ENCODE data around the gene NDEL1. TPM values are rescaled to one million over a fixed set of nuclear protein-coding genes. Genes with fewer than 3 reads are reported as not detected.
"Not testable (repeated sequence)": the region's sequence is repeated elsewhere in the genome, so short reads cannot be mapped to it uniquely, and the experiment has no call there.

The NDEL1 gene
- total RNA-seq, 6 experiments from 2014 or later: 22.2 to 34.9 (median 28.4) TPM

DNA sequence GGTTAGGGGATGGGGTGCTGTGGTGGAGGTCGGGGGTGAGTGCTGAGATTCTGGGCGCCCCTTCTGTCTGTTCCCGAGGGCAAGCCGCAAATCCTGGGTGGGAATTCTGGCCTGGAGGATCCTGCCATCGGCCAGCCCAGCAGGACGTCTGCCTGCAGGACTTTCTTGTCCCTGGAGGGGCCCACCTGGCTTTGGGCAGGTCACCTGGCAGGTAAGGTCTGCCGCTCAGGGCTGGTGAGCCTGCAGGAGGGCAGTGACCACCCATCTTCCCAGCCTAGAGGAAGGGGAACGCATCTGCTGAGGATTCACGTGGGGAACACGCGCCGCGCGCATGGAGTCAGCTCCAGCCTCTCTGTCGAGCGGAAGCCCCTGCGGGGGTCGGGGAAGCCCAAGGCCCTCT lies 43.4 kb upstream of the NDEL1 start:
- 76% methylated on average over 6 of the region's 18 CpGs for WGBS (ENCODE audit: insufficient coverage, low coverage, low lambda C conversion rate, missing lambda C conversion rate)
- intact Hi-C loops (cut with DNase I): loop anchor here in 1 of 2 donors (10.0 kb wide), 1 partner anchor 363 kb away; the partner anchor contains the start of gene SPDYE4
- Histone ChIP-seq H3K4me3 (no peak overlapping the region), H3K27me3 (no peaks in the 10 kb centered on the region), H3K4me1 (no peaks in the 10 kb centered on the region), H3K27ac (no peak overlapping the region), H3K36me3 (no peaks in the 10 kb centered on the region), H3K9me3 (no peaks in the 10 kb centered on the region)
- no peak for DNase-seq
- TF ChIP-seq, protein P1, sequence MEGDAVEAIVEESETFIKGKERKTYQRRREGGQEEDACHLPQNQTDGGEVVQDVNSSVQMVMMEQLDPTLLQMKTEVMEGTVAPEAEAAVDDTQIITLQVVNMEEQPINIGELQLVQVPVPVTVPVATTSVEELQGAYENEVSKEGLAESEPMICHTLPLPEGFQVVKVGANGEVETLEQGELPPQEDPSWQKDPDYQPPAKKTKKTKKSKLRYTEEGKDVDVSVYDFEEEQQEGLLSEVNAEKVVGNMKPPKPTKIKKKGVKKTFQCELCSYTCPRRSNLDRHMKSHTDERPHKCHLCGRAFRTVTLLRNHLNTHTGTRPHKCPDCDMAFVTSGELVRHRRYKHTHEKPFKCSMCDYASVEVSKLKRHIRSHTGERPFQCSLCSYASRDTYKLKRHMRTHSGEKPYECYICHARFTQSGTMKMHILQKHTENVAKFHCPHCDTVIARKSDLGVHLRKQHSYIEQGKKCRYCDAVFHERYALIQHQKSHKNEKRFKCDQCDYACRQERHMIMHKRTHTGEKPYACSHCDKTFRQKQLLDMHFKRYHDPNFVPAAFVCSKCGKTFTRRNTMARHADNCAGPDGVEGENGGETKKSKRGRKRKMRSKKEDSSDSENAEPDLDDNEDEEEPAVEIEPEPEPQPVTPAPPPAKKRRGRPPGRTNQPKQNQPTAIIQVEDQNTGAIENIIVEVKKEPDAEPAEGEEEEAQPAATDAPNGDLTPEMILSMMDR (IDR thresholded peaks at IDR 0.05): no peak
- no peak for TF ChIP-seq POLR2A (IDR thresholded peaks at IDR 0.05)
- no peak for ATAC-seq

DNA sequence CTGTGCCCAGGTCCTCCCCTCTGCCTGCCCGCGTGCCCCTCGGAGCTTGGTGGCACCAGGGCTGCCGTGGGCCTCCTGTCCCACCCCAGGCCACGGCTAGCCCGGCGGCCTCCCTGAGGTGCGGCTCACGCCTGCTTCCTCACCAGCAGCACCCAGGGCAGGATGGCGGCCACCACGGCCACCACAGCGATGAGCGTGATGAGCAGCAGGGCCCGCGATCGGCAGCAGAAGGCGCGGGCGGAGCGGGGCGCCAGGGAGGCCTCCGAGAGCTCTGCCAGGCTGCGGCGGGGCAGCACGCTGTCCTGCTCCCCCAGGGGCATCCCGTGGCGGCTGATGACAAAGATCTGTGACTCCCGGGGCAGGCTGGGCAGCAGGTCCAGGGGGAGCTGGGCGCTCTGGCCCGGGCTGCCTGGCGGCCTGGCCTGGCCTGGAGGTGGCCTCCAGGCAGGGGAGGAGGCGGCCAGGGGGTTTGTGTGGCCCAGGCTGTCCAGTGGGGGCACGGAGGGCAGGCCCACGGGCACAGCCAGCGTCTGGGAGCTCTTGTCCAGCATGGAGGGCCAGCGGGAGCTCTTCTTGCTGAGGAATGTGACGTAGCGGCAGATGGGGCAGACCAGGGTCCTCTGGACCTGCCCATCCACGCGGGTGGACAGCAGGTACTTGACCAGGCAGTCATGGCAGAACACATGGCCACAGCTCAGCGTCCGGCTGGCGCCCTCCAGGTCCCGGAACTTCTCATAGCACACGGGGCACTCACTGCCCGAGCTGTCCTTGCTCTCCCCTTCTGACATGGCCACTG lies 42.8 kb upstream of the NDEL1 start:
- H3K27me3 ChIP-seq: no peaks in the 10 kb centered on the region
- no peaks in the 10 kb centered on the region for H3K36me3 ChIP-seq
- no peak for TF ChIP-seq POLR2A (IDR thresholded peaks at IDR 0.05)
- TF ChIP-seq, protein P1 (IDR thresholded peaks at IDR 0.05): no peak
- H3K27ac ChIP-seq: no peak overlapping the region
- intact Hi-C loops (cut with DNase I): loop anchor here in 1 of 2 donors (10.0 kb wide), 1 partner anchor 362 kb away; the partner anchor contains the start of gene SPDYE4
- DNase-seq: no peak
- H3K9me3 ChIP-seq: no peaks in the 10 kb centered on the region
- H3K4me3 ChIP-seq: no peak overlapping the region
- H3K4me1 ChIP-seq: no peaks in the 10 kb centered on the region
- 60% methylated on average over 1 of the region's 46 CpGs for WGBS (ENCODE audit: insufficient coverage, low coverage, low lambda C conversion rate, missing lambda C conversion rate)
- peak in 1 of 4 donors; percentile 36 for ATAC-seq

DNA sequence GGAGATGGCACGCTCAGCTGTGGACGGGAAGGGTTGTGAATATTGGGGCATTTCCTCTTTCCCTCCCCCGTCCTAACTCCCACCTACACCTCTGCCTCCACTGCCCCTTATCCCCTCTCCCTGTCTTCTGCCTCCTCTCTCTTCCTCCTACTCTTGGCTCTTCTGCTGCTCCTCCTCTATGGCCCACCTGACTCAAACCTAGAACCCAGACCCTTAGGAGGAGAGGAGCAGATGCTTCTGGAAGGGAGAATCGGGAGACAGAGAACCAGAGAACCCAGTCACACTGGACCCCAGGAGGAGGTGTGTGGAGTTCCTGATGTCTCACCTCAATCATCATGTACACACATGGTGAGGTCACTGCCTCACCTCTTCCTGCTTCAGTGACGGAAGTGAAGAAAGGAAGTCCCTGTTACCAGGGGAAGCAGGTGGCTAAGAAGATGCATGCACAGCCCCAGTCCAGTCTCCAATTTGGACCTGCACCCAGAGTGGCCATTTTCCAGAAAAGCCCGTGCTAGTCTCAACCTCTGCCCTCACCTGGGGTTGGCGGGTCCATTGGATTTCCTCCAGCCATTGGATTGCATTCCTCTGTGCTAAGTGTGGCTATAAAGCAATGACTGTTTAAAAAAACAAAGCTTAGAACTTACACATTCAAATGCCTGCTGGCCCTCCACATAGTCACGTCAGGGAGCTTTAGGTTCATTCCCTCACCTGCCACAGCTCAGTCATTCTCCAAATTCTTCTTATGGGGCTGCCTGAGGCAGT lies 42.0 kb upstream of the NDEL1 start:
- no peaks in the 10 kb centered on the region for H3K9me3 ChIP-seq
- no peak overlapping the region for H3K27ac ChIP-seq
- H3K36me3 ChIP-seq: no peaks in the 10 kb centered on the region
- TF ChIP-seq POLR2A (IDR thresholded peaks at IDR 0.05): no peak
- TF ChIP-seq, protein P1 (IDR thresholded peaks at IDR 0.05): no peak
- intact Hi-C loops (cut with DNase I): loop anchor here in 1 of 2 donors (10.0 kb wide), 1 partner anchor 361 kb away; the partner anchor contains the start of gene SPDYE4
- no peaks in the 10 kb centered on the region for H3K4me1 ChIP-seq
- DNase-seq (no peak), ATAC-seq (peak; percentile 35 to 58 (median 44))
- no peak overlapping the region for H3K4me3 ChIP-seq
- no peaks in the 10 kb centered on the region for H3K27me3 ChIP-seq
- WGBS (ENCODE audit: insufficient coverage, low coverage, low lambda C conversion rate, missing lambda C conversion rate): 42% methylated on average over 7 of the region's 8 CpGs

DNA sequence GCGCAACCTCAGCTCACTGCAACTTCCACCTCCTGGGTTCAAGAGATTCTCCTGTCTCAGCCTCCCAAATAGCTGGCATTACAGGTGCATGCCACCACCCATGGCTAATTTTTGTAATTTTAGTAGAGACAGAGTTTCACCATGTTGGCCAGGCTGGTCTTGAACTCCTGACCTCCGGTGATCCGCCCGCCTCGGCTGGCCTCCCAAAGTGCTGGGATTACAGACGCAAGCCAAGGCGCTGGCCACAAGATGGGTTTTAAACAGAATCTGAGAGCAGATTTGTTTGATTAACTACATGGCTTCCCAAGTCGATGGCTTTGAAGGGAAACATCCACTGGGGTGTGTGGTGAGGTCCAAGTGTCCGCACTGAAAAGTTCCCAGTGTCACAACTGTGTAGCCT lies 41.2 kb upstream of the NDEL1 start:
- H3K9me3 ChIP-seq, DNase-seq, H3K4me3 ChIP-seq, H3K27me3 ChIP-seq, H3K36me3 ChIP-seq, H3K4me1 ChIP-seq, H3K27ac ChIP-seq, ATAC-seq: not testable (repeated sequence)
- 62% methylated on average over 5 of the region's 9 CpGs for WGBS (ENCODE audit: insufficient coverage, low coverage, low lambda C conversion rate, missing lambda C conversion rate)
- intact Hi-C loops (cut with DNase I): loop anchor here in 1 of 2 donors (10.0 kb wide), 1 partner anchor 360 kb away; the partner anchor contains the start of gene SPDYE4

All from right lobe of liver (tissue), 6 donors.